Measurements from ENCODE around the gene CNOT4.

GRCh38 chr7:135512135-135512887, 2.4 kb upstream of the CNOT4 start:
- TF ChIP-seq POLR2A (IDR thresholded peaks at IDR 0.05) = no peak
- TF ChIP-seq CTCF (IDR thresholded peaks at IDR 0.05) = peak; percentile 44 to 66 (median 60)

Data from adrenal gland (tissue), 5 donors.